K562 (cell line): ENCODE measurements around the gene SDCCAG8. TPM values are rescaled to one million over a fixed set of nuclear protein-coding genes. Genes with fewer than 3 reads are reported as not detected.
A peak's percentile ranks its signal among the peaks of the same experiment; 100 is the strongest.

Experiments used
- ATAC-seq: fragments of 200-7000 bp; cut with Tn5 transposase; 3 replicates; pipeline ENCODE4 v1.9.1; 2020; ENCODE audit warnings: moderate library complexity
- BruUV-seq: library from RNA; stranded (reverse); fragments of 400-500 nt; replicated peaks from 2 replicates; lab custom pipeline; 2021; lab: Mats Ljungman, UMichigan
- CTCF ChIA-PET: fragments of 300-600 bp; formaldehyde crosslinking; extraction: SDS; loops from one replicate; lab custom pipeline; 2021; ENCODE audit warnings: low intra/inter-chr PET ratio; lab: Yijun Ruan, JAX
- POLR2A ChIA-PET: fragments of 300-600, 350-650 bp; sonication (Branson Sonifier 250); formaldehyde crosslinking; extraction: SDS; loops from one replicate; lab custom pipeline; 2021; ENCODE audit warnings: antibody characterized with exemption, inconsistent platforms; lab: Yijun Ruan, JAX
- DNase-seq, 4 experiments: peaks; one replicate each; pipeline versions ENCODE4 v3.0.0 to v3.0.0-alpha.2; 2011 to 2018; ENCODE audit warnings: low spot score in 3 of 4, mixed read lengths in 3 of 4; ENCODE audit errors: extremely low read depth in 1 of 4
- FAIRE-seq: peaks from 2 replicates; lab custom pipeline; 2011; peaks lifted over from hg19 to GRCh38; lab: Jason Lieb, UNC
- H2AFZ ChIP-seq: 2 replicates; pipeline ENCODE4 v1.6.0; 2011; ENCODE audit warnings: low read depth, low read length, control low read depth, inconsistent platforms
- H3K27ac ChIP-seq: fragments of 200-600 bp; 3 replicates; pipeline ENCODE4 v1.8.0; 2011; ENCODE audit warnings: low read depth, mild to moderate bottlenecking, control low read depth, inconsistent platforms, low read length, moderate library complexity, mixed read lengths; ENCODE audit errors: extremely low read depth
- H3K27me3 ChIP-seq, 2 experiments: fragments of 300-600 bp in 1 of 2; 2 replicates in 1 of 2; 3 replicates in 1 of 2; pipeline versions ENCODE4 v1.6.0 to v1.8.0; 2011; ENCODE audit warnings: inconsistent platforms in 2 of 2, low read length in 2 of 2, mild to moderate bottlenecking in 1 of 2, mixed read lengths in 1 of 2, moderate library complexity in 1 of 2; ENCODE audit not compliant: control insufficient read depth in 2 of 2, insufficient read depth in 2 of 2
- H3K36me3 ChIP-seq: fragments of 300-600 bp; 3 replicates; pipeline ENCODE4 v1.8.0; 2011; ENCODE audit warnings: mild to moderate bottlenecking, low read length, inconsistent platforms; ENCODE audit not compliant: control insufficient read depth, insufficient read depth
- H3K4me1 ChIP-seq, 2 experiments: fragments of 200-600 bp in 1 of 2; replicated peaks in 1 of 2; 2 replicates in 1 of 2; 3 replicates in 1 of 2; pipeline versions ENCODE4 v1.5.1 to v1.8.0; 2011; ENCODE audit warnings: inconsistent platforms in 2 of 2, low read length in 2 of 2, mild to moderate bottlenecking in 1 of 2, mixed read lengths in 1 of 2, moderate library complexity in 1 of 2; ENCODE audit not compliant: control insufficient read depth in 2 of 2, insufficient read depth in 2 of 2
- H3K4me2 ChIP-seq: 2 replicates; pipeline ENCODE4 v1.6.1; 2011; ENCODE audit warnings: low read length, control low read depth, inconsistent platforms, mixed read lengths; ENCODE audit not compliant: insufficient read depth
- H3K4me3 ChIP-seq: fragments of 200-600 bp; sonication (generic), shearing (Covaris generic); 2 replicates; pipeline ENCODE4 v1.5.1; 2016; ENCODE audit warnings: control low read depth, inconsistent platforms
- H3K79me2 ChIP-seq: fragments of 200-600 bp; 3 replicates; pipeline ENCODE4 v1.8.0; 2011; ENCODE audit warnings: low read length, inconsistent platforms; ENCODE audit not compliant: control insufficient read depth, insufficient read depth
- H3K9ac ChIP-seq, 2 experiments: 2 replicates each; pipeline versions ENCODE4 v1.6.0 to v1.6.1; 2011; ENCODE audit warnings: low read depth in 2 of 2, low read length in 2 of 2, control low read depth in 1 of 2, inconsistent platforms in 1 of 2, mild to moderate bottlenecking in 1 of 2, mixed read lengths in 1 of 2; ENCODE audit not compliant: insufficient read depth in 1 of 2
- H3K9me1 ChIP-seq: one replicate; pipeline ENCODE4 v1.6.0; 2011; ENCODE audit warnings: inconsistent platforms, mild to moderate bottlenecking, low read length, moderate library complexity; ENCODE audit not compliant: control insufficient read depth, insufficient read depth
- H3K9me3 ChIP-seq: replicated peaks from 2 replicates; pipeline ENCODE4 v1.5.1; 2011; ENCODE audit warnings: low read depth, low read length, inconsistent platforms; ENCODE audit not compliant: control insufficient read depth, insufficient read depth
- H4K20me1 ChIP-seq: replicated peaks from 2 replicates; pipeline ENCODE4 v1.6.1; 2011; ENCODE audit warnings: low read length, inconsistent platforms, mixed read lengths; ENCODE audit not compliant: control insufficient read depth, insufficient read depth
- CAMTA2 ChIP-seq: fragments of 250-450 bp; sonication (Bioruptor Pico); conservative IDR thresholded peaks from 2 replicates; pipeline ENCODE4 v1.5.1; 2022
- DACH1 ChIP-seq: fragments of 450-650 bp; IDR thresholded peaks from 2 replicates; pipeline ENCODE4 v1.6.1; 2018; ENCODE audit not compliant: partially characterized antibody
- ESRRA ChIP-seq: fragments of 450-650 bp; IDR thresholded peaks from 2 replicates; pipeline ENCODE4 v1.6.1; 2014; ENCODE audit warnings: low read depth, mild to moderate bottlenecking, moderate library complexity, borderline replicate concordance
- GATAD2B ChIP-seq: fragments of 450-650 bp; IDR thresholded peaks from 2 replicates; pipeline ENCODE4 v1.6.1; 2017; ENCODE audit warnings: mild to moderate bottlenecking, borderline replicate concordance
- LARP7 ChIP-seq: fragments of 450-650 bp; IDR thresholded peaks from 2 replicates; pipeline ENCODE4 v1.6.1; 2016
- NFATC3 ChIP-seq: fragments of 450-650 bp; IDR thresholded peaks from 2 replicates; pipeline ENCODE4 v1.6.1; 2017; ENCODE audit warnings: mild to moderate bottlenecking
- ZNF444 ChIP-seq: fragments of 250-450 bp; sonication (Bioruptor Pico); IDR thresholded peaks from 2 replicates; pipeline ENCODE4 v1.4.0; 2020; ENCODE audit warnings: mild to moderate bottlenecking, moderate library complexity
- WGBS: fragments of 100-300 bp; shearing (Covaris generic); methylation state at CpG from one replicate; pipeline ENCODE4 v1.1.6; 2016; ENCODE audit warnings: low coverage, mixed read lengths; ENCODE audit not compliant: insufficient coverage; ENCODE audit errors: missing lambda C conversion rate; 5-methylcytosine and 5-hydroxymethylcytosine counted together
- in situ Hi-C: fragments of 300-500 bp; cut with MboI; formaldehyde crosslinking; loops from 4 replicates; pipeline ENCODE4 v1.15.0; 2018; ENCODE audit warnings: inconsistent platforms, mixed read lengths
- intact Hi-C: fragments of 100-400 bp; cut with micrococcal nuclease; formaldehyde crosslinking; loops from 2 replicates; pipeline ENCODE4 v1.14.2; 2022
- polyA plus RNA-seq, 8 experiments: library from polyadenylated mRNA; depleted of rRNA in 4 of 8; stranded (reverse) in 5 of 8; unstranded in 3 of 8; fragments of >200 nt; fragmentation: Nextera tagmentation in 2 of 8; fragmentation: Illumina TruSeq in 1 of 8; extraction: Ambion mirVana in 2 of 8; extraction: Trizol in 1 of 8; gene quantifications; 2 replicates each; pipeline versions ENCODE4 v1.2.1 to v1.2.3, GENCODE V29; 2011 to 2014; ENCODE audit warnings: inconsistent platforms in 1 of 8, missing spikeins in 1 of 8
- total RNA-seq, 7 experiments: library from RNA; depleted of rRNA in 6 of 7; stranded (reverse); fragments of >200 nt in 6 of 7; fragmentation: Illumina TruSeq in 2 of 7; extraction: Trizol in 2 of 7; gene quantifications; 2 replicates each; pipeline versions ENCODE4 v1.2.1 to v1.2.3, GENCODE V29; 2011 to 2021; ENCODE audit warnings: low replicate concordance in 1 of 7
- TF ChIP-seq, protein P1 (sequence below), 2 experiments: fragments of 450-650 bp; formaldehyde crosslinking in 1 of 2; IDR thresholded peaks; 2 replicates each; pipeline versions ENCODE4 v1.4.0 to v1.6.1; 2014 to 2020; ENCODE audit warnings: mild to moderate bottlenecking in 2 of 2, borderline replicate concordance in 1 of 2, low read depth in 1 of 2
- TF ChIP-seq, protein P2 (sequence below), 3 experiments: IDR thresholded peaks in 2 of 3; conservative IDR thresholded peaks in 1 of 3; 2 replicates each; pipeline ENCODE4 v1.5.1; 2011 to 2012; ENCODE audit warnings: low read length in 3 of 3, mild to moderate bottlenecking in 3 of 3, control low read depth in 2 of 3, improper control_type of control experiment in 1 of 3, inconsistent platforms in 1 of 3, low read depth in 1 of 3, mixed read lengths in 1 of 3, moderate library complexity in 1 of 3; ENCODE audit not compliant: insufficient read depth in 2 of 3
- TF ChIP-seq, protein P3 (sequence below): sonication (generic); formaldehyde crosslinking; IDR thresholded peaks from 2 replicates; pipeline ENCODE4 v1.4.0; 2020; ENCODE audit warnings: mild to moderate bottlenecking, missing genetic modification reagents

The SDCCAG8 gene
- total and polyA plus RNA-seq, 9 of the 15 experiments (the other 6 are each of a cell fraction or from before 2014, with no cell fraction given), result 17.9 to 36.7 (median 25.4) TPM

DNA sequence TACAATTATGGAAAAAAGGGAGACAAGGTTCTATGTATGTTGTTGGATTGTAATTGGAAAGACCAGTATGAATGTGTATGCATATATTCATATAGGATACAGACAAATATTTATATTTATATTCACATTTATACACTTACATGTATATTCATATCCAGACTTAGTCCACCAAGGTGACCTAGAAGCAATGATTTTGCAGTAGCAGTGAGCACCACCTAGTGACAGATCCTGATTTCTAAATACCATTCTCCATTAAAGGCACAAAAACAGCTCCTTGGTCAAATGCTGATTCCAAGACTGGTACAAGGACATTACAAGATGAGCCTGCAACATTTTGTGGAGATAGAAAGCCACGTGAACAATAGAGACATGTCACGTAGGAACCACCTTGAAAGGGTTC is 153.4 kb downstream of the SDCCAG8 start:
- intact Hi-C loops, result loop anchor here (2.0 kb wide), 1 partner anchor 64 kb away; no protein-coding TSS in a partner anchor
- TF ChIP-seq LARP7 (no peak), ESRRA (0 out of 2 replicates have a peak, but pooled peaks have one; percentile 35), CAMTA2 (CRISPR knock-in tag) (no peak), NFATC3 (no peak), GATAD2B (no peak), DACH1 (no peak), ZNF444 (CRISPR knock-in tag) (no peak)
- TF ChIP-seq, protein P1, sequence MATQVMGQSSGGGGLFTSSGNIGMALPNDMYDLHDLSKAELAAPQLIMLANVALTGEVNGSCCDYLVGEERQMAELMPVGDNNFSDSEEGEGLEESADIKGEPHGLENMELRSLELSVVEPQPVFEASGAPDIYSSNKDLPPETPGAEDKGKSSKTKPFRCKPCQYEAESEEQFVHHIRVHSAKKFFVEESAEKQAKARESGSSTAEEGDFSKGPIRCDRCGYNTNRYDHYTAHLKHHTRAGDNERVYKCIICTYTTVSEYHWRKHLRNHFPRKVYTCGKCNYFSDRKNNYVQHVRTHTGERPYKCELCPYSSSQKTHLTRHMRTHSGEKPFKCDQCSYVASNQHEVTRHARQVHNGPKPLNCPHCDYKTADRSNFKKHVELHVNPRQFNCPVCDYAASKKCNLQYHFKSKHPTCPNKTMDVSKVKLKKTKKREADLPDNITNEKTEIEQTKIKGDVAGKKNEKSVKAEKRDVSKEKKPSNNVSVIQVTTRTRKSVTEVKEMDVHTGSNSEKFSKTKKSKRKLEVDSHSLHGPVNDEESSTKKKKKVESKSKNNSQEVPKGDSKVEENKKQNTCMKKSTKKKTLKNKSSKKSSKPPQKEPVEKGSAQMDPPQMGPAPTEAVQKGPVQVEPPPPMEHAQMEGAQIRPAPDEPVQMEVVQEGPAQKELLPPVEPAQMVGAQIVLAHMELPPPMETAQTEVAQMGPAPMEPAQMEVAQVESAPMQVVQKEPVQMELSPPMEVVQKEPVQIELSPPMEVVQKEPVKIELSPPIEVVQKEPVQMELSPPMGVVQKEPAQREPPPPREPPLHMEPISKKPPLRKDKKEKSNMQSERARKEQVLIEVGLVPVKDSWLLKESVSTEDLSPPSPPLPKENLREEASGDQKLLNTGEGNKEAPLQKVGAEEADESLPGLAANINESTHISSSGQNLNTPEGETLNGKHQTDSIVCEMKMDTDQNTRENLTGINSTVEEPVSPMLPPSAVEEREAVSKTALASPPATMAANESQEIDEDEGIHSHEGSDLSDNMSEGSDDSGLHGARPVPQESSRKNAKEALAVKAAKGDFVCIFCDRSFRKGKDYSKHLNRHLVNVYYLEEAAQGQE (IDR thresholded peaks at IDR 0.05; ENCODE audit: borderline replicate concordance), result 0 out of 2 replicates have a peak, but pooled peaks have one; percentile 9
- TF ChIP-seq, protein P1 (CRISPR knock-in tag; IDR thresholded peaks at IDR 0.05; ENCODE audit: low read depth), result no peak
- TF ChIP-seq, protein P2, sequence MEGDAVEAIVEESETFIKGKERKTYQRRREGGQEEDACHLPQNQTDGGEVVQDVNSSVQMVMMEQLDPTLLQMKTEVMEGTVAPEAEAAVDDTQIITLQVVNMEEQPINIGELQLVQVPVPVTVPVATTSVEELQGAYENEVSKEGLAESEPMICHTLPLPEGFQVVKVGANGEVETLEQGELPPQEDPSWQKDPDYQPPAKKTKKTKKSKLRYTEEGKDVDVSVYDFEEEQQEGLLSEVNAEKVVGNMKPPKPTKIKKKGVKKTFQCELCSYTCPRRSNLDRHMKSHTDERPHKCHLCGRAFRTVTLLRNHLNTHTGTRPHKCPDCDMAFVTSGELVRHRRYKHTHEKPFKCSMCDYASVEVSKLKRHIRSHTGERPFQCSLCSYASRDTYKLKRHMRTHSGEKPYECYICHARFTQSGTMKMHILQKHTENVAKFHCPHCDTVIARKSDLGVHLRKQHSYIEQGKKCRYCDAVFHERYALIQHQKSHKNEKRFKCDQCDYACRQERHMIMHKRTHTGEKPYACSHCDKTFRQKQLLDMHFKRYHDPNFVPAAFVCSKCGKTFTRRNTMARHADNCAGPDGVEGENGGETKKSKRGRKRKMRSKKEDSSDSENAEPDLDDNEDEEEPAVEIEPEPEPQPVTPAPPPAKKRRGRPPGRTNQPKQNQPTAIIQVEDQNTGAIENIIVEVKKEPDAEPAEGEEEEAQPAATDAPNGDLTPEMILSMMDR (IDR thresholded peaks at IDR 0.05 in 2 of 3, conservative IDR thresholded peaks at IDR 0.05 in 1 of 3; ENCODE audit: insufficient read depth in 2 of 3, low read depth in 1 of 3, low read length in 3 of 3), result peak; percentile 12 to 44 (median 44); a peak in 4 of 6 replicates
- TF ChIP-seq, protein P3, sequence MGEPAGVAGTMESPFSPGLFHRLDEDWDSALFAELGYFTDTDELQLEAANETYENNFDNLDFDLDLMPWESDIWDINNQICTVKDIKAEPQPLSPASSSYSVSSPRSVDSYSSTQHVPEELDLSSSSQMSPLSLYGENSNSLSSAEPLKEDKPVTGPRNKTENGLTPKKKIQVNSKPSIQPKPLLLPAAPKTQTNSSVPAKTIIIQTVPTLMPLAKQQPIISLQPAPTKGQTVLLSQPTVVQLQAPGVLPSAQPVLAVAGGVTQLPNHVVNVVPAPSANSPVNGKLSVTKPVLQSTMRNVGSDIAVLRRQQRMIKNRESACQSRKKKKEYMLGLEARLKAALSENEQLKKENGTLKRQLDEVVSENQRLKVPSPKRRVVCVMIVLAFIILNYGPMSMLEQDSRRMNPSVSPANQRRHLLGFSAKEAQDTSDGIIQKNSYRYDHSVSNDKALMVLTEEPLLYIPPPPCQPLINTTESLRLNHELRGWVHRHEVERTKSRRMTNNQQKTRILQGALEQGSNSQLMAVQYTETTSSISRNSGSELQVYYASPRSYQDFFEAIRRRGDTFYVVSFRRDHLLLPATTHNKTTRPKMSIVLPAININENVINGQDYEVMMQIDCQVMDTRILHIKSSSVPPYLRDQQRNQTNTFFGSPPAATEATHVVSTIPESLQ (CRISPR knock-in tag), result no peak

More for the DNA sequence above, 153.4 kb downstream of the SDCCAG8 start:
- H3K36me3 ChIP-seq, result no peaks in the 10 kb centered on the region
- H4K20me1 ChIP-seq, result no peaks in the 10 kb centered on the region
- BruUV-seq, result no TSS peak
- in situ Hi-C loops, result no loop called here
- H3K4me1 ChIP-seq, result no peaks in the 10 kb centered on the region; a peak in 2 of 5 replicates
- H3K4me2 ChIP-seq, result no peak overlapping the region
- H3K27ac ChIP-seq, result no peak overlapping the region
- H3K27me3 ChIP-seq, result no peaks in the 10 kb centered on the region
- H3K79me2 ChIP-seq, result no peaks in the 10 kb centered on the region
- H3K9ac ChIP-seq, result no peak overlapping the region
- FAIRE-seq, result peak; percentile 67
- no peak overlapping the region for H2AFZ ChIP-seq
- H3K4me3 ChIP-seq, result no peak overlapping the region
- POLR2A ChIA-PET, result no interaction called here
- 43% methylated on average over 2 of the region's 2 CpGs for WGBS
- peak in 2 of 4 experiments; percentile 17 to 41 for DNase-seq
- H3K9me1 ChIP-seq, result no peaks in the 10 kb centered on the region
- H3K9me3 ChIP-seq, result no peaks in the 10 kb centered on the region
- ATAC-seq, result peak; percentile 75
- CTCF ChIA-PET, result interaction anchor here (0.6 to 1.2 kb wide), 4 partner anchors 65 to 802 kb away, joined by 3 to 6 read pairs (median 3); no protein-coding TSS in a partner anchor
